Measurements from ENCODE around the gene NR1H3.
"Not testable (repeated sequence)": the region's sequence is repeated elsewhere in the genome, so short reads cannot be mapped to it uniquely, and the experiment has no call there.

Gene NR1H3

GRCh38 chr11:47306484-47306844 lies 48.7 kb downstream of the NR1H3 start:
- DNase-seq (ENCODE audit: low read depth in 1 of 2, low spot score in 1 of 2), result no peak
- TF ChIP-seq, protein P1, sequence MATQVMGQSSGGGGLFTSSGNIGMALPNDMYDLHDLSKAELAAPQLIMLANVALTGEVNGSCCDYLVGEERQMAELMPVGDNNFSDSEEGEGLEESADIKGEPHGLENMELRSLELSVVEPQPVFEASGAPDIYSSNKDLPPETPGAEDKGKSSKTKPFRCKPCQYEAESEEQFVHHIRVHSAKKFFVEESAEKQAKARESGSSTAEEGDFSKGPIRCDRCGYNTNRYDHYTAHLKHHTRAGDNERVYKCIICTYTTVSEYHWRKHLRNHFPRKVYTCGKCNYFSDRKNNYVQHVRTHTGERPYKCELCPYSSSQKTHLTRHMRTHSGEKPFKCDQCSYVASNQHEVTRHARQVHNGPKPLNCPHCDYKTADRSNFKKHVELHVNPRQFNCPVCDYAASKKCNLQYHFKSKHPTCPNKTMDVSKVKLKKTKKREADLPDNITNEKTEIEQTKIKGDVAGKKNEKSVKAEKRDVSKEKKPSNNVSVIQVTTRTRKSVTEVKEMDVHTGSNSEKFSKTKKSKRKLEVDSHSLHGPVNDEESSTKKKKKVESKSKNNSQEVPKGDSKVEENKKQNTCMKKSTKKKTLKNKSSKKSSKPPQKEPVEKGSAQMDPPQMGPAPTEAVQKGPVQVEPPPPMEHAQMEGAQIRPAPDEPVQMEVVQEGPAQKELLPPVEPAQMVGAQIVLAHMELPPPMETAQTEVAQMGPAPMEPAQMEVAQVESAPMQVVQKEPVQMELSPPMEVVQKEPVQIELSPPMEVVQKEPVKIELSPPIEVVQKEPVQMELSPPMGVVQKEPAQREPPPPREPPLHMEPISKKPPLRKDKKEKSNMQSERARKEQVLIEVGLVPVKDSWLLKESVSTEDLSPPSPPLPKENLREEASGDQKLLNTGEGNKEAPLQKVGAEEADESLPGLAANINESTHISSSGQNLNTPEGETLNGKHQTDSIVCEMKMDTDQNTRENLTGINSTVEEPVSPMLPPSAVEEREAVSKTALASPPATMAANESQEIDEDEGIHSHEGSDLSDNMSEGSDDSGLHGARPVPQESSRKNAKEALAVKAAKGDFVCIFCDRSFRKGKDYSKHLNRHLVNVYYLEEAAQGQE (IDR thresholded peaks at IDR 0.05; ENCODE audit: insufficient replicate concordance, low read depth), result no peak
- TF ChIP-seq CTCF (IDR thresholded peaks at IDR 0.05; ENCODE audit: insufficient read depth, low read length), result no peak
- TF ChIP-seq POLR2AphosphoS5 (IDR thresholded peaks at IDR 0.05; ENCODE audit: low read depth), result no peak
- TF ChIP-seq SPI1 (IDR thresholded peaks at IDR 0.05; ENCODE audit: borderline replicate concordance, low read depth), result no peak
- TF ChIP-seq GABPA (IDR thresholded peaks at IDR 0.05; ENCODE audit: low read depth), result no peak
- Histone ChIP-seq H3K4me3 (replicated peaks; ENCODE audit: insufficient read depth, low read length) (no peak overlapping the region), H3K27ac (replicated peaks) (no peak overlapping the region), H3K27me3 (ENCODE audit: insufficient read depth, poor library complexity, severe bottlenecking) (no peaks in the 10 kb centered on the region)

GRCh38 chr11:47308050-47308823 lies 50.4 kb downstream of the NR1H3 start:
- TF ChIP-seq POLR2AphosphoS5 (IDR thresholded peaks at IDR 0.05; ENCODE audit: low read depth) (no peak), CTCF (IDR thresholded peaks at IDR 0.05; ENCODE audit: insufficient read depth, low read length) (no peak), GABPA (IDR thresholded peaks at IDR 0.05; ENCODE audit: low read depth) (no peak)
- TF ChIP-seq, protein P1 (IDR thresholded peaks at IDR 0.05; ENCODE audit: insufficient replicate concordance, low read depth), result no peak
- Histone ChIP-seq H3K27ac (replicated peaks) (no peak overlapping the region), H3K27me3 (ENCODE audit: insufficient read depth, poor library complexity, severe bottlenecking) (no peaks in the 10 kb centered on the region), H3K4me3 (replicated peaks; ENCODE audit: insufficient read depth, low read length) (no peak overlapping the region)
- no peak for DNase-seq (ENCODE audit: low read depth in 1 of 2, low spot score in 1 of 2)

DNA sequence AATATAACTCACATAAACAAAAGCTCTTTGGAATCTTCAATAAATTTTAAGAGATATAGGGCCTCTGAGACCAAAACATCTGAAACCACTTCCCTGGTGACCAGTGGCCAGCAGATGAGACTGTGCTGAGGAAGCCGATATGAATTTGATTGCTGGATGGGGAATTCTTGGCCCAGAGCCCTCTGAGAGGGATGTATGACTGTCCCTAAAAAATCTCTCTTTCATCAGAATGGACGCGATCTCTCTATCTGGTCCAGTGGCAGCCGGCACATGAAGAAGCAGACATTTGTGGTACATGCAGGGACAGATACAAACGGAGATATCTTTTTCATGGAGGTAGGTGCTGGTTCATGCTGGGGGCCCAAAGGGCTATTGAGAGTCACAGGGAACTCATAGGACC lies 57.2 kb downstream of the NR1H3 start:
- no peak for TF ChIP-seq CTCF (IDR thresholded peaks at IDR 0.05; ENCODE audit: insufficient read depth, low read length)
- TF ChIP-seq GABPA (IDR thresholded peaks at IDR 0.05; ENCODE audit: low read depth), result no peak
- no peak for TF ChIP-seq SPI1 (IDR thresholded peaks at IDR 0.05; ENCODE audit: borderline replicate concordance, low read depth)
- TF ChIP-seq POLR2AphosphoS5 (IDR thresholded peaks at IDR 0.05; ENCODE audit: low read depth), result no peak
- TF ChIP-seq, protein P1 (IDR thresholded peaks at IDR 0.05; ENCODE audit: insufficient replicate concordance, low read depth), result no peak
- no peak overlapping the region for H3K4me3 ChIP-seq (replicated peaks; ENCODE audit: insufficient read depth, low read length)

DNA sequence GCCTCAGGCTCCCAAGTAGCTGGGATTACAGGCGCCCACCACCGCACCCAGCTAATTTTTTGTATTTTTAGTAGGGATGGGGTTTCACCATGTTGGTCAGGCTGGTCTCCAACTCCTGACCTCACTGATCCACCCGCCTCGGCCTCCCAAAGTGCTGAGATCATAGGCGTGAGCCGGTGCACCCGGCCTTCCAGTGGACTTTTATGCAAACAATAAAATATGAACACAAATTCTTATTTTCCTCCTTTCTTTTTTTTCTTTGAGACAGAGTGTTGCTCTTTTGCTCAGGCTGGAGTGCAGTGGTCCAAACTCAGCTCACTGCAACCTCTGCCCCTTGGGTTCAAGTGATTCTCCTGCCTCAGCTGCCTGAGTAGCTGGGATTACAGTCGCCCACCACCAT lies 58.7 kb downstream of the NR1H3 start:
- H3K4me3 ChIP-seq (replicated peaks; ENCODE audit: insufficient read depth, low read length); H3K27me3 ChIP-seq (ENCODE audit: insufficient read depth, poor library complexity, severe bottlenecking); H3K27ac ChIP-seq (replicated peaks); DNase-seq (ENCODE audit: low read depth in 1 of 2, low spot score in 1 of 2): not testable (repeated sequence)

More for the DNA sequence above, 57.2 kb downstream of the NR1H3 start:
- no peaks in the 10 kb centered on the region for H3K27me3 ChIP-seq (ENCODE audit: insufficient read depth, poor library complexity, severe bottlenecking)
- DNase-seq (ENCODE audit: low read depth in 1 of 2, low spot score in 1 of 2), result no peak
- no peak overlapping the region for H3K27ac ChIP-seq (replicated peaks)

Measured in HL-60 (cell line).